Inflammatory macrophage treated with lipopolysaccharide for 1 hour (primary cell): Measurements from ENCODE around the gene SLC19A3.
"Not testable (repeated sequence)": the region's sequence is repeated elsewhere in the genome, so short reads cannot be mapped to it uniquely, and the experiment has no call there.

Experiments
- DNase-seq, 2 donors: peaks; one replicate each; pipeline ENCODE4 v3.0.0-alpha.2; 2020 to 2022

The SLC19A3 gene

GRCh38 chr2:227717687-227718567, at the start of gene SLC19A3:
SLC19A3 (minus strand) TSS chr2:227718028; CDS start chr2:227702318, 15,710 bp downstream.
- peak in 1 of 2 donors; percentile 2 for DNase-seq

GRCh38 chr2:227766373-227766883, 48.6 kb upstream of the SLC19A3 start:
- DNase-seq = peak; percentile 31 to 76

- DNase-seq = no peak
Measured at GRCh38 chr2:227765788-227766372, 48.1 kb upstream of the SLC19A3 start.

GRCh38 chr2:227761740-227762476, 44.1 kb upstream of the SLC19A3 start:
- no peak for DNase-seq

- DNase-seq = no peak
Measured at GRCh38 chr2:227759411-227760118, 41.7 kb upstream of the SLC19A3 start.

- not testable (repeated sequence) for DNase-seq
Measured at GRCh38 chr2:227756261-227756660, 38.4 kb upstream of the SLC19A3 start.

GRCh38 chr2:227748079-227748478, 30.3 kb upstream of the SLC19A3 start:
- no peak for DNase-seq

- no peak for DNase-seq
Measured at GRCh38 chr2:227745594-227745993, 27.8 kb upstream of the SLC19A3 start, which contains the start of gene SCYGR8. SCYGR8 (plus strand) TSS chr2:227745894; CDS start chr2:227745894, 0 bp downstream.

GRCh38 chr2:227740705-227741104, 22.9 kb upstream of the SLC19A3 start:
- peak in 1 of 2 donors; percentile 6 for DNase-seq

GRCh38 chr2:227739351-227739750, 21.5 kb upstream of the SLC19A3 start:
- no peak for DNase-seq

- DNase-seq = no peak
Measured at GRCh38 chr2:227728035-227728434, 10.2 kb upstream of the SLC19A3 start, which contains the start of gene SCYGR7. SCYGR7 (plus strand) TSS chr2:227728335; CDS start chr2:227728335, 0 bp downstream.

GRCh38 chr2:227724394-227725039, 6.7 kb upstream of the SLC19A3 start, which contains the start of gene SCYGR6:
SCYGR6 (minus strand) TSS chr2:227724757; CDS start chr2:227724757, 0 bp downstream.
- no peak for DNase-seq

- not testable (repeated sequence) for DNase-seq
Measured at GRCh38 chr2:227722821-227723220, 5.0 kb upstream of the SLC19A3 start.

- no peak for DNase-seq
Measured at GRCh38 chr2:227720680-227721079, 2.9 kb upstream of the SLC19A3 start.

- DNase-seq = no peak
Measured at GRCh38 chr2:227719641-227720040, 1.8 kb upstream of the SLC19A3 start.

- no peak for DNase-seq
Measured at GRCh38 chr2:227716501-227716900, 1.3 kb downstream of the SLC19A3 start.

GRCh38 chr2:227713291-227713690, 4.5 kb downstream of the SLC19A3 start:
- no peak for DNase-seq

- no peak for DNase-seq
Measured at GRCh38 chr2:227710986-227711385, 6.8 kb downstream of the SLC19A3 start.

GRCh38 chr2:227707390-227707789, 10.4 kb downstream of the SLC19A3 start:
- no peak for DNase-seq

- DNase-seq = no peak
Measured at GRCh38 chr2:227706859-227707258, 11.0 kb downstream of the SLC19A3 start.

GRCh38 chr2:227703961-227704360, 13.9 kb downstream of the SLC19A3 start:
- DNase-seq = no peak

GRCh38 chr2:227703280-227703732, 14.5 kb downstream of the SLC19A3 start:
- no peak for DNase-seq
